ENCODE data around the gene CLCF1.

DNA sequence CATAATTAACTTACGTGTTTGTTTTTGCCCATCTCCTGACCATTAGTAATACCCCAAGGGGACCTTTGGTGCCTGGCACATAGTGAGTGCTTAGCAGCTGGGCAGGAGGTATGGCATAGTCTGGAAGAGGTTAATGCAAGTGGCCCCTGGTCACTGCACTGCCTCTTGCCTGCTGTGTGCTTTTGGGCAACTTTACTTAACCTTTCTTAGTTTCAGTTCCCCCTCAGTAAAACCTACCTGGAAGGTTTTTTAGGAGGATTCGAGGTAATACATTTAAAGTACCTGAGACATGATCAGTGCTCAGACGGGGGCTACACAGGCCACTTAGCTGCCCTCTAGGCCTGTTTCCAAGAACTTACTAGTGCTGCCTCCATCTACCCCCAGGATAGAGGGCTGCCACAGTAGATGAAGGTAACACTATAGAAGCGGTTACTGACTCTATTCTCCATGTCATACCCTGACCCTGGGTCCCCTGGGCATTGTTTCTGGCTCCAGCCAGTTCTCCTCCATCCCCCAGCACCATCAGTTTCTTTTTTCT, 23.4 kb downstream of the CLCF1 start:
- TF ChIP-seq POLR2A (IDR thresholded peaks at IDR 0.05; ENCODE audit: low read depth, low read length) (no peak), CBX3 (IDR thresholded peaks at IDR 0.05; ENCODE audit: borderline replicate concordance, low read depth) (no peak), POLR2AphosphoS2 (IDR thresholded peaks at IDR 0.05; ENCODE audit: low read depth, low read length) (no peak), SPI1 (IDR thresholded peaks at IDR 0.05; ENCODE audit: borderline replicate concordance, insufficient read depth, low read depth, low read length) (peak; percentile 80; the same call in 1 of the 2 replicates), ZNF207 (IDR thresholded peaks at IDR 0.05; ENCODE audit: borderline replicate concordance) (no peak)
